Pancreas (tissue), 10 donors: ENCODE results near the gene VSIG10. TPM values are rescaled to one million over a fixed set of nuclear protein-coding genes. Genes with fewer than 3 reads are reported as not detected.

Experiments used
- ATAC-seq, 4 donors: fragments of 200-7000 bp; cut with Tn5 transposase; one replicate each; pipeline versions ENCODE4 v1.8.0 to v1.9.1; 2020; ENCODE audit warnings: mild to moderate bottlenecking in 4 of 4, moderate library complexity in 4 of 4
- DNase-seq, 6 donors: peaks; one replicate each; pipeline ENCODE4 v3.0.0-alpha.2; 2020
- FAIRE-seq: peaks from 2 replicates; lab custom pipeline; 2012; peaks lifted over from hg19 to GRCh38; lab: Jason Lieb, UNC
- H3K27ac ChIP-seq, 4 donors: fragments of 200-600 bp; sonication (generic); 1 replicate in 3 of 4; 2 replicates in 1 of 4; pipeline versions ENCODE4 v1.5.0 to v1.8.0; 2020
- H3K27me3 ChIP-seq, 4 donors: fragments of 200-600 bp; one replicate each; pipeline ENCODE4 v1.8.0; 2021
- H3K36me3 ChIP-seq, 3 donors: fragments of 200-600 bp; sonication (generic) in 1 of 3; one replicate each; pipeline versions ENCODE4 v1.5.0 to v1.8.0; 2020 to 2021
- H3K4me1 ChIP-seq, 3 donors: fragments of 200-600 bp; one replicate each; pipeline ENCODE4 v1.8.0; 2021
- H3K4me3 ChIP-seq, 4 donors: fragments of 200-600 bp; sonication (generic) in 2 of 4; one replicate each; pipeline versions ENCODE4 v1.5.0 to v1.8.0; 2020 to 2021
- H3K9me3 ChIP-seq, 4 donors: fragments of 200-600 bp; one replicate each; pipeline ENCODE4 v1.8.0; 2021
- CTCF ChIP-seq, 4 donors: fragments of 200-600 bp; sonication (generic) in 3 of 4; IDR thresholded peaks; one replicate each; pipeline versions ENCODE4 v1.5.0 to v1.8.0; 2021; ENCODE audit warnings: antibody characterized with exemption in 4 of 4
- WGBS, 2 donors: extraction: QIAGEN DNeasy Blood & Tissue Kit; methylation state at CpG; one replicate each; pipeline ENCODE4 v1.1.7; 2013; 5-methylcytosine and 5-hydroxymethylcytosine counted together
- intact Hi-C, 3 donors: fragments of 100-400 bp; cut with DNase I; formaldehyde crosslinking; loops; one replicate each; pipeline versions ENCODE4 v1.11.1 to v1.14.2; 2022
- polyA plus RNA-seq, 2 donors: library from polyadenylated mRNA; stranded (reverse); fragments of 200-250 nt; gene quantifications; one replicate each; pipeline ENCODE4 v1.2.3, GENCODE V29; 2013
- total RNA-seq, 6 donors: library from RNA; stranded (reverse); fragmentation: NEBNext Ultra II Directional in 4 of 6; extraction: Animal tissue kit (Norgen Biotek cat#: 25700) in 4 of 6; gene quantifications; one replicate each; pipeline versions ENCODE4 v1.2.1 to v1.2.4, GENCODE V29; 2021 to 2023
- donor health status: healthy with polysubstance abuse.
- donor health status: DM: no; HTN: no; CAD: no; lungs with moderate emphysema.
- donor health status: DM: no; HTN: no; CAD: no.
- donor health status: control.
- donor health status: control.
- donor health status: Bipolar disorder and iron deficiency.
- donor health status: DM: yes; HTN: yes; CAD: no.
- donor health status: DM: no; HTN: no; CAD: no.
- donor health status: DM: no; HTN: no; CAD: no.
- donor health status: DM: yes; HTN: yes; CAD: no.

The VSIG10 gene
- total and polyA plus RNA-seq, 8 donors, result 11.3 to 34.4 (median 15.8) TPM

DNA sequence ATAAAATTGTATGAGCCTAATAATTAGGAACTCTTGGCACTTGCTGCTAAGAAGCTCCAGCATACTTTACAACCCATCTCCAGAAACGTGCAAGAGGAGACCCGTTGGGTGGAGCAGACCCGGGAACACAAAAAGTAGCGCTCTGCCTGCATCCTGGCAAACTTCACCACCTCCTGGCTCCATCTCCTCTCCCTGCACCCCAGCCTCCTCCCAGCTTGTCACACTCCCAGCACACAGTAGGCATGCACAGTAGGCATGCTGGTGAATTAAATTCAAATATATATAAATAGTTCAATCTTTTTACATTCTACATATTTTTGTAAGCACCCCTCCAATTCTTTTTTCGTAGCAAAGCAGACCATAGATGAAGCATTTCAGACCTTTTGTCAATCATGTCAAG lies 1.2 kb downstream of the VSIG10 start:
- Histone ChIP-seq H3K4me1 (no peaks in the 10 kb centered on the region), H3K36me3 (no peaks in the 10 kb centered on the region), H3K27ac (peak overlapping the region in 3 of 4 donors; percentile 56 to 89 (median 82)), H3K27me3 (no peaks in the 10 kb centered on the region), H3K4me3 (peak overlapping the region in 3 of 4 donors; percentile 70 to 84 (median 81)), H3K9me3 (no peaks in the 10 kb centered on the region)
- DNase-seq (no peak), ATAC-seq (no peak), FAIRE-seq (no peak)
- intact Hi-C loops, result no loop called here
- no peak for TF ChIP-seq CTCF (IDR thresholded peaks at IDR 0.05)
- WGBS, 2 donors, result 40 to 46% methylated on average over 5 of the region's 5 CpGs

DNA sequence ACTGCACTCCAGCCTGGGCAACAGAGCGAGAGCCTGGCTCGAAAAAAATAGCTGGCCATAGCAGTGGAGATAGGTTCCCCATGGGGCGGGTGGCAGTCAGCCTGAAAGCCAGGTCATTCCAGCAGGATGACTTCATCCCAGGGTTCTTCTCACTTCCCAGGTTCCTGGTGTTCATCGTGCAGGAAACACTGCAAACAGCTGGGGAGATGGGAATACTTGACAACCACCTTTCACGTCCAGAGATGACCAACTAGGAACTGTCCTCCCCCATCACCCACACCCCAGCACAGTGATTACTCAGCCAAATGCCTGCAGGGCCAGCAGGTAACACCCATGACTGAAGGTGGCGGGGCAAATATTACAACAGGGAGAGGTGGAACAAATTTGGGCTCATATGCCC lies 1.7 kb downstream of the VSIG10 start:
- Histone ChIP-seq H3K4me1 (no peaks in the 10 kb centered on the region), H3K27me3 (no peaks in the 10 kb centered on the region), H3K9me3 (no peaks in the 10 kb centered on the region), H3K4me3 (no peak overlapping the region), H3K27ac (peak overlapping the region in 1 of 4 donors; percentile 89), H3K36me3 (no peaks in the 10 kb centered on the region)
- DNase-seq, result peak in 1 of 6 donors; percentile 26
- ATAC-seq, result peak in 1 of 4 donors; percentile 3
- no peak for TF ChIP-seq CTCF (IDR thresholded peaks at IDR 0.05)
- WGBS, 2 donors, result 73 to 74% methylated on average over 6 of the region's 6 CpGs
- FAIRE-seq, result no peak
- intact Hi-C loops, result no loop called here

DNA sequence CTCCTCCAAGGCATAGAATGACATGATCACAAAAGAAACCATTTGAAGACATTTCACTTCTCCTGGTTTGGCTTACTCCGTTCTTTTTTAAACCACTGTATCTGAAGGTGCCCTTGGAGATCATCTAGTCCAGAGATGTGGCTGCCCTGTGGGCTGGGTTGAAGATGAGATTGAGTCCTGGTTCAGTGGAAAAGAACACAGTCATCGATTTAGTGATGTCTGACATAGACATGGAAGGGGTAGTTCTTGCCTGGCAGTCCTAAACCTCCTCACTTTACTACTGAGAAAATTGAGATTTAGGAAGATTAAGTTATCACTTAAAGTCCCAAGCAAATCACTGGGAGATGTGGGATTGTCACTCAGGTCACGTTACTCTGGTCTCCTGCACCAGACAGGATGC lies 2.8 kb downstream of the VSIG10 start:
- 86 to 90% methylated on average over 3 of the region's 3 CpGs for WGBS, 2 donors
- ATAC-seq, result no peak
- intact Hi-C loops, result no loop called here
- no peak for FAIRE-seq
- no peak overlapping the region for H3K4me3 ChIP-seq
- TF ChIP-seq CTCF (IDR thresholded peaks at IDR 0.05), result no peak
- no peak for DNase-seq
- no peaks in the 10 kb centered on the region for H3K27me3 ChIP-seq
- H3K4me1 ChIP-seq, result no peaks in the 10 kb centered on the region
- H3K9me3 ChIP-seq, result no peaks in the 10 kb centered on the region
- no peak overlapping the region for H3K27ac ChIP-seq
- H3K36me3 ChIP-seq, result no peaks in the 10 kb centered on the region

DNA sequence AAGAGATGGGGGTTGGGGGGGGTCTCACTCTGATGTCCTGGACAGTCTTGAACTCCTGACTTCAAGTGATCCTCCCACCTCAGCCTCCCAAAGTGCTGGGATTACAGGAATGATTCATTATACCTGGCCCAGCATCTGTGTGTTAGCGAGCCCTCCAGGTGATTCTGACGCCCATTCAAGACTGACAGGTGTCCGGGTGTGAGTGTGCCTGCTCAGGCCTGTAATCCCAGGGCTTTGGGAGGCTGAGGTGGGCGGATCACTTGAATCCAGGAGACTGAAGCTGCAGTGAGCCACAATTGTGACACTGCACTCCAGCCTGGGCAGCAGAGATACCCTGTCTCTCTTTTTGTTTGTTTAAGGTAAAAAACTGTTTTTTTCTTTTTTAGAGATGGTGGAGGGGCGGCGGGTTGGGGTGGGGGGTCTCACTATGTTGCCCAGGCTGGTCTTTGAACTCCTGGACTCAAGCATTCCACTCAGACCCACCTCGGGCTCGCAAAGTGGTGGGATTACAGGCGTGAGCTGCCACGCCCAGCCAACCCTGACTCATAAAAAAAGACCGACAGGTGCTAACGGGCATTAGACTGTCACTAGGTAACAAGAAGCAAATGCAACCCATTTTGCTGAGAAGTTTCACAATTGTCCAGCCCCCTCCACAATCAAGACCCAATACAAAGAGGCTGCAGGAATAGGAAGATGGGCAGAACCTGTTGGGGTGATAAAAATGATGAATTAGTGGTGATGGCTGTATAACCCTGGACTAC lies 4.7 kb downstream of the VSIG10 start:
- TF ChIP-seq CTCF (IDR thresholded peaks at IDR 0.05), result no peak
- no peak overlapping the region for H3K4me3 ChIP-seq
- ATAC-seq (no peak), FAIRE-seq (no peak), DNase-seq (no peak)
- no peaks in the 10 kb centered on the region for H3K4me1 ChIP-seq
- H3K36me3 ChIP-seq, result no peaks in the 10 kb centered on the region
- 89 to 94% methylated on average over 12 of the region's 12 CpGs for WGBS, 2 donors
- intact Hi-C loops, result no loop called here
- H3K27me3 ChIP-seq, result no peaks in the 10 kb centered on the region
- H3K27ac ChIP-seq, result no peak overlapping the region
- no peaks in the 10 kb centered on the region for H3K9me3 ChIP-seq

GRCh38 chr12:118098401-118098800 lies 5.4 kb downstream of the VSIG10 start:
- DNase-seq (no peak), FAIRE-seq (no peak), ATAC-seq (no peak)
- intact Hi-C loops, result no loop called here
- TF ChIP-seq CTCF (IDR thresholded peaks at IDR 0.05), result no peak
- H3K27me3 ChIP-seq, result no peaks in the 10 kb centered on the region
- H3K4me3 ChIP-seq, result no peak overlapping the region
- no peaks in the 10 kb centered on the region for H3K4me1 ChIP-seq
- WGBS, 2 donors, result 89 to 92% methylated on average over 3 of the region's 3 CpGs
- no peaks in the 10 kb centered on the region for H3K9me3 ChIP-seq
- H3K36me3 ChIP-seq, result no peaks in the 10 kb centered on the region
- no peak overlapping the region for H3K27ac ChIP-seq
